GM06990 (cell line): Measurements from ENCODE around the gene GBA2.

ENCODE experiments used
- DNase-seq: peaks from one replicate; pipeline ENCODE4 v3.0.0-alpha.2; 2011; ENCODE audit not compliant: insufficient read length; ENCODE audit errors: extremely low read depth
- H3K27me3 ChIP-seq: replicated peaks from 2 replicates; pipeline ENCODE4 v1.6.0; 2011; ENCODE audit warnings: low read length; ENCODE audit not compliant: control insufficient read depth, insufficient read depth
- H3K36me3 ChIP-seq: 2 replicates; pipeline ENCODE4 v1.5.1; 2011; ENCODE audit warnings: low read length; ENCODE audit not compliant: control insufficient read depth, insufficient read depth
- H3K4me3 ChIP-seq: replicated peaks from 2 replicates; pipeline ENCODE4 v1.5.1; 2011; ENCODE audit warnings: low read depth, mild to moderate bottlenecking, control low read depth, low read length
- TF ChIP-seq, protein P1 (sequence below): IDR thresholded peaks from 2 replicates; pipeline ENCODE4 v1.5.1; 2011; ENCODE audit warnings: low read length, control low read depth, mild to moderate bottlenecking, inconsistent platforms; ENCODE audit not compliant: insufficient read depth, poor library complexity, severe bottlenecking

GBA2 gene

DNA sequence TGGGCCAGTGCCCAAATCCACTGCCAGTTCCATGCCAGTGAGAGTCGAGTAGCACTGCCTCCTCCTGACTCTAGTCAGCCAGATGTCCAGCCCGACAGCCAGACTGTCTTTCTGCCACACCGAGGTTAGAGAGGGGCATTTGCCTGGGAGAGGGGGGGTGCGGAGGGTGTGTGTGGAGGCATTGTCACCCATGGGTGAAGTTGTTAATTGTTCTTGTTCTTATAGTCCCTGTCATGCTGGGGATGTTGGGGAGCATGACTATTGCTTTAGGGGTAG lies 1.2 kb upstream of the GBA2 start:
- no peak for DNase-seq
- Histone ChIP-seq H3K4me3 (peak overlapping the region; percentile 59), H3K27me3 (no peaks in the 10 kb centered on the region), H3K36me3 (peaks cover 17% of the 10 kb centered on the region)
- TF ChIP-seq, protein P1, sequence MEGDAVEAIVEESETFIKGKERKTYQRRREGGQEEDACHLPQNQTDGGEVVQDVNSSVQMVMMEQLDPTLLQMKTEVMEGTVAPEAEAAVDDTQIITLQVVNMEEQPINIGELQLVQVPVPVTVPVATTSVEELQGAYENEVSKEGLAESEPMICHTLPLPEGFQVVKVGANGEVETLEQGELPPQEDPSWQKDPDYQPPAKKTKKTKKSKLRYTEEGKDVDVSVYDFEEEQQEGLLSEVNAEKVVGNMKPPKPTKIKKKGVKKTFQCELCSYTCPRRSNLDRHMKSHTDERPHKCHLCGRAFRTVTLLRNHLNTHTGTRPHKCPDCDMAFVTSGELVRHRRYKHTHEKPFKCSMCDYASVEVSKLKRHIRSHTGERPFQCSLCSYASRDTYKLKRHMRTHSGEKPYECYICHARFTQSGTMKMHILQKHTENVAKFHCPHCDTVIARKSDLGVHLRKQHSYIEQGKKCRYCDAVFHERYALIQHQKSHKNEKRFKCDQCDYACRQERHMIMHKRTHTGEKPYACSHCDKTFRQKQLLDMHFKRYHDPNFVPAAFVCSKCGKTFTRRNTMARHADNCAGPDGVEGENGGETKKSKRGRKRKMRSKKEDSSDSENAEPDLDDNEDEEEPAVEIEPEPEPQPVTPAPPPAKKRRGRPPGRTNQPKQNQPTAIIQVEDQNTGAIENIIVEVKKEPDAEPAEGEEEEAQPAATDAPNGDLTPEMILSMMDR: no peak

DNA sequence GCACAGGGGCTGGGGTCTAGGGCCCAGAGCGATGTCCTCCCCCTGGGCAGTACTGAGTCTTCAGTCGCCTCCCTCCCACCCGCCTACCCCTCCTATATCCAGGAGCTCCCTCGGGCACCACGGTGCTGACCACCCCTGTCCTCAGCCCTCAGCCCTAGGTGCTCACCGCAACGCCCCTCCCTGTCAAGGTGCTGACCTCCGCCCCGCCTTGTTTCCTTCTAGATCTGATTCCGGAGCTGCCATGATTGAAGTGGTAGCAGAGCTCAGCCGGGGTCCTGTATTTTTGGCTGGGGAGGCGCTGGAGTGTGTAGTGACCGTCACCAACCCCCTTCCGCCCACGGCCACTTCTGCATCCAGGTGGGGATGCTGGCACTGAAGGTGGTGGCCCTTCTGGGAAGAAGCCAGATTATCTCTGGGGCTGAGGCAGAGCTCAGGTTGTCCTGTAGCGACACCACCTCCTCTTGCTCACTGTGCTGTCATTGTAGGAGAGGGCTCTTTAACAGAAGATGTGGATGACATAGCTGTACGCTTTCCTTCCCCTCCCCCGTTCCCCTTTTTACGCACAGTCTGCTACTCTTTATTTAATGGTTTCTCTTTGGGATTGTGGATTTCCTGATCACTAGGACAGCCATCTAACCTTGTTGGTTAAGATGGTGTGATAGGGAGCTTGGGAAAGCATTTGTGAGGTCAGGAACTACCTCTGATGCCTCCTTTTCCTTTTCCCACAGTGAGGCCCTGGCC lies 657 bp upstream of the GBA2 start:
- no peaks in the 10 kb centered on the region for H3K27me3 ChIP-seq
- peaks cover 19% of the 10 kb centered on the region for H3K36me3 ChIP-seq
- no peak for DNase-seq
- TF ChIP-seq, protein P1: no peak
- peak overlapping the region; percentile 59 for H3K4me3 ChIP-seq

DNA sequence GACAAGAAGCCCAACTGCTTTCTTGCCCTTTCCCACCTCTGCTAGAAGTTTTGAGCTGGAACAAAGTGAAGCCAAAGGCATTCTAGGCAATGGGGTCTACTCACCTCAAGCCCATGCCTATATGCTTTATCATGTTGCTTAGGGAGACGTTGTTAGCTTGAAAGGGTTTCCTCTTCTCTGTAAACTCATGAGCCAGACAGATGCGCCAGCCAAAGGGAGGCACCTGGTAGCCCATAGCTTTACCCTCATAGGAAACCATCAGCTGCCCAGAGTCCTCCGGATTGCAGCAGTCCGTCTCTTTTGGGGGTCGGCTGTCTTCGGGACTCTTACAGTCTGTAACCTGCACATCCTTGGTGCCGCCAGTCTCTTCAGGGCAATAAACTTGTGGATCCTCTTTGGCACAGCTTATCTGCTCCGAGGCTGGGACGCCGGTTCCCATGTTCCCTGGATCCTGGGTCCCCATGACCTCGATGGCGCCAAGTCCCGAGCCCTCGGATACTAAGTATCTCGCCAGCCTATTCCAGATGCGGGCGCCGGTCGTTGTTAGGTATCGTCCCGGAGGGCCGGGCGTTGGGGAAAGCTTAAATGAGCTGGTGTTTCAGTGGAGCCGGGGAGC lies 678 bp downstream of the GBA2 start:
- no peak for DNase-seq
- Histone ChIP-seq H3K27me3 (no peaks in the 10 kb centered on the region), H3K36me3 (peaks cover 27% of the 10 kb centered on the region), H3K4me3 (peak overlapping the region; percentile 59)
- TF ChIP-seq, protein P1: no peak

DNA sequence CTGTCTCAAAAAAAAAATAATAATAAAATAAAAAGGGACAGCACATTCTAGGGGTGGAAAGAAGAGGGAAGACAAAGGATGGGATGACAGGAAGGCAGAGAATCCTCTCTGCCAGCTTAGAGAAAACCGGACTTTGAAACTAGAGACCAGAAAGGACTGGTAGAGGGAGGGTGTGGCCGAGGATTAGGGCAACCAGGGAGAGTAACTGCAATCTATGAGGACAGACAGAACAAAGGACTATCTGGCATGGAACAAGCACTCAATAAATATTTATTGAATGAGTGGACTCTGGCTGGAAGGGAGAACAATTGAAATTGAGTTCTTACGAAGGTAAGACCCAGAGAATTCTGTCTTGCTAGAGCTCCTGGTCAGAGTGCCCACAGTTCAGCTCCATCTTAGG lies 2.4 kb downstream of the GBA2 start:
- no peak for DNase-seq
- H3K27me3 ChIP-seq: no peaks in the 10 kb centered on the region
- H3K36me3 ChIP-seq: peaks cover 18% of the 10 kb centered on the region
- TF ChIP-seq, protein P1: no peak
- H3K4me3 ChIP-seq: peak overlapping the region; percentile 59

DNA sequence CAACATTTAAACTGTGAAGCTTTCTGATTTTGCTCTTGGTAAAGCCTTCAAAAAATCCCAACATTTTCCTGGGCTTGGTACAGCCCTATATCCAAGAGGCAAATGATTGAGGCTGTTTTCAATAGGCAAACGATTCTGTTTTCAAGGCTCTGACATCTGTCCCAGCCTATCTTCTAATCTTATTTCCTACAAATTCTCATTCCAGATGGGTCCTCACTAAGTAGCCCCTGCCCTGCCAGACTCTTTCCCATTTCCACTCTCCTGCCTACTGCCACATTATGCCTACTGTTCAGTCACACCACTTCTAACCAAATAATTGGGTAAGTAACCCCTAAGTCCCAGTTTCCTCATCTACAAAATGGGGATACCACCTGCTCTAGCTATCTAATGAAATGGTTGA lies 3.5 kb downstream of the GBA2 start:
- Histone ChIP-seq H3K4me3 (no peak overlapping the region; the same call in 1 of the 2 replicates), H3K36me3 (peaks cover 20% of the 10 kb centered on the region), H3K27me3 (no peaks in the 10 kb centered on the region)
- DNase-seq: no peak
- TF ChIP-seq, protein P1: no peak
